Body of pancreas (tissue), 4 donors: ENCODE measurements around the gene PARS2.

Experiments used
- POLR2A ChIP-seq, 3 donors: fragments of 450-650 bp; IDR thresholded peaks; one replicate each; pipeline ENCODE4 v1.6.1; 2016; ENCODE audit warnings: antibody characterized with exemption in 3 of 3, mild to moderate bottlenecking in 2 of 3
- TF ChIP-seq, protein P1 (sequence below), 7 experiments: fragments of 450-650 bp in 4 of 7; fragments of 200-600 bp in 3 of 7; sonication (generic) in 3 of 7; IDR thresholded peaks; one replicate each; pipeline ENCODE4 v1.5.1; 2016 to 2019; ENCODE audit warnings: antibody characterized with exemption in 7 of 7

- TF ChIP-seq, protein P1, sequence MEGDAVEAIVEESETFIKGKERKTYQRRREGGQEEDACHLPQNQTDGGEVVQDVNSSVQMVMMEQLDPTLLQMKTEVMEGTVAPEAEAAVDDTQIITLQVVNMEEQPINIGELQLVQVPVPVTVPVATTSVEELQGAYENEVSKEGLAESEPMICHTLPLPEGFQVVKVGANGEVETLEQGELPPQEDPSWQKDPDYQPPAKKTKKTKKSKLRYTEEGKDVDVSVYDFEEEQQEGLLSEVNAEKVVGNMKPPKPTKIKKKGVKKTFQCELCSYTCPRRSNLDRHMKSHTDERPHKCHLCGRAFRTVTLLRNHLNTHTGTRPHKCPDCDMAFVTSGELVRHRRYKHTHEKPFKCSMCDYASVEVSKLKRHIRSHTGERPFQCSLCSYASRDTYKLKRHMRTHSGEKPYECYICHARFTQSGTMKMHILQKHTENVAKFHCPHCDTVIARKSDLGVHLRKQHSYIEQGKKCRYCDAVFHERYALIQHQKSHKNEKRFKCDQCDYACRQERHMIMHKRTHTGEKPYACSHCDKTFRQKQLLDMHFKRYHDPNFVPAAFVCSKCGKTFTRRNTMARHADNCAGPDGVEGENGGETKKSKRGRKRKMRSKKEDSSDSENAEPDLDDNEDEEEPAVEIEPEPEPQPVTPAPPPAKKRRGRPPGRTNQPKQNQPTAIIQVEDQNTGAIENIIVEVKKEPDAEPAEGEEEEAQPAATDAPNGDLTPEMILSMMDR (IDR thresholded peaks at IDR 0.05) = no peak
- no peak for TF ChIP-seq POLR2A (IDR thresholded peaks at IDR 0.05)
Measured at GRCh38 chr1:54792686-54793282, 28.5 kb upstream of the PARS2 start.
